HEK293 (cell line): Measurements from ENCODE around the gene GCK.
"Not testable (repeated sequence)": the region's sequence is repeated elsewhere in the genome, so short reads cannot be mapped to it uniquely, and the experiment has no call there.

ENCODE experiments used
- ZBTB26 ChIP-seq: fragments of 450-650 bp; formaldehyde crosslinking; optimal IDR thresholded peaks from 2 replicates; pipeline ENCODE3; 2016; ENCODE audit warnings: missing biosample characterization, mild to moderate bottlenecking, missing genetic modification characterization
- ZNF175 ChIP-seq: fragments of 450-650 bp; formaldehyde crosslinking; IDR thresholded peaks from 2 replicates; pipeline ENCODE4 v1.5.1; 2016; ENCODE audit warnings: missing biosample characterization, missing genetic modification characterization
- ZNF560 ChIP-seq: fragments of 450-650 bp; formaldehyde crosslinking; IDR thresholded peaks from 2 replicates; pipeline ENCODE4 v1.5.1; 2017; ENCODE audit warnings: missing biosample characterization, missing genetic modification characterization, borderline replicate concordance
- ZNF561 ChIP-seq: fragments of 450-650 bp; IDR thresholded peaks from 2 replicates; pipeline ENCODE4 v1.5.1; 2018; ENCODE audit warnings: missing biosample characterization, missing genetic modification characterization, borderline replicate concordance
- TF ChIP-seq, protein P1 (sequence below): fragments of 450-650 bp; formaldehyde crosslinking; IDR thresholded peaks from 2 replicates; pipeline ENCODE4 v1.5.1; 2016; ENCODE audit warnings: missing biosample characterization, missing genetic modification characterization

DNA sequence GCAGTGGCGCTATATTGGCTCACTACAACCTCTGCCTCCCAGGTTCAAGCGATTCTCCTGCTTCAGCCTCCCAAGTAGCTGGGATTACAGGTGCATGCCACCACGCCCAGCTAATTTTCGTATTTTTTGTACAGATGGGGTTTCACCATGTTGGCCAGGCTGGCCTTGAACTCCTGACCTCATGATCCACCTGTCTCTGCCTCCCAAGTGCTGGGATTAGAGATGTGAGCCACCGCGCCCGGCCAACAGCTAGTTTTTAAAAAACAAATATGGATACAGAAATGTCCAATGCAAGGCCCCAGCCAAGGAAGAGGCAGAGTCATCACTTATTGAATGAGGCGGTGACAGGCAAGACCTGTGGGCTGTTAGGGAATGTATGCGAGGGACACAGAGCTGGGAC, 17.3 kb downstream of the GCK start:
- not testable (repeated sequence) for TF ChIP-seq ZNF560, ZNF175, ZBTB26, ZNF561 (tag by site-specific recombination)
- TF ChIP-seq, protein P1, sequence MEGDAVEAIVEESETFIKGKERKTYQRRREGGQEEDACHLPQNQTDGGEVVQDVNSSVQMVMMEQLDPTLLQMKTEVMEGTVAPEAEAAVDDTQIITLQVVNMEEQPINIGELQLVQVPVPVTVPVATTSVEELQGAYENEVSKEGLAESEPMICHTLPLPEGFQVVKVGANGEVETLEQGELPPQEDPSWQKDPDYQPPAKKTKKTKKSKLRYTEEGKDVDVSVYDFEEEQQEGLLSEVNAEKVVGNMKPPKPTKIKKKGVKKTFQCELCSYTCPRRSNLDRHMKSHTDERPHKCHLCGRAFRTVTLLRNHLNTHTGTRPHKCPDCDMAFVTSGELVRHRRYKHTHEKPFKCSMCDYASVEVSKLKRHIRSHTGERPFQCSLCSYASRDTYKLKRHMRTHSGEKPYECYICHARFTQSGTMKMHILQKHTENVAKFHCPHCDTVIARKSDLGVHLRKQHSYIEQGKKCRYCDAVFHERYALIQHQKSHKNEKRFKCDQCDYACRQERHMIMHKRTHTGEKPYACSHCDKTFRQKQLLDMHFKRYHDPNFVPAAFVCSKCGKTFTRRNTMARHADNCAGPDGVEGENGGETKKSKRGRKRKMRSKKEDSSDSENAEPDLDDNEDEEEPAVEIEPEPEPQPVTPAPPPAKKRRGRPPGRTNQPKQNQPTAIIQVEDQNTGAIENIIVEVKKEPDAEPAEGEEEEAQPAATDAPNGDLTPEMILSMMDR (tag by site-specific recombination): not testable (repeated sequence)
